ENCODE results near the gene GRIK4.
"Not testable (repeated sequence)": the region's sequence is repeated elsewhere in the genome, so short reads cannot be mapped to it uniquely, and the experiment has no call there.

GRIK4 gene

GRCh38 chr11:120611581-120611980 lies 100.0 kb downstream of the GRIK4 start:
- DNase-seq = no peak

- DNase-seq = no peak
Observed at GRCh38 chr11:120612513-120613263, 101.1 kb downstream of the GRIK4 start.

GRCh38 chr11:120613264-120614226 lies 102.0 kb downstream of the GRIK4 start:
- DNase-seq = no peak

- DNase-seq = no peak
Observed at GRCh38 chr11:120615391-120615790, 103.8 kb downstream of the GRIK4 start.

GRCh38 chr11:120618399-120618798 lies 106.9 kb downstream of the GRIK4 start:
- no peak for DNase-seq

- DNase-seq = no peak
Observed at GRCh38 chr11:120622189-120622875, 110.8 kb downstream of the GRIK4 start.

GRCh38 chr11:120624992-120625391 lies 113.4 kb downstream of the GRIK4 start:
- DNase-seq = not testable (repeated sequence)

GRCh38 chr11:120625565-120625964 lies 114.0 kb downstream of the GRIK4 start:
- DNase-seq = no peak

GRCh38 chr11:120626791-120627190 lies 115.2 kb downstream of the GRIK4 start:
- no peak for DNase-seq

DNA sequence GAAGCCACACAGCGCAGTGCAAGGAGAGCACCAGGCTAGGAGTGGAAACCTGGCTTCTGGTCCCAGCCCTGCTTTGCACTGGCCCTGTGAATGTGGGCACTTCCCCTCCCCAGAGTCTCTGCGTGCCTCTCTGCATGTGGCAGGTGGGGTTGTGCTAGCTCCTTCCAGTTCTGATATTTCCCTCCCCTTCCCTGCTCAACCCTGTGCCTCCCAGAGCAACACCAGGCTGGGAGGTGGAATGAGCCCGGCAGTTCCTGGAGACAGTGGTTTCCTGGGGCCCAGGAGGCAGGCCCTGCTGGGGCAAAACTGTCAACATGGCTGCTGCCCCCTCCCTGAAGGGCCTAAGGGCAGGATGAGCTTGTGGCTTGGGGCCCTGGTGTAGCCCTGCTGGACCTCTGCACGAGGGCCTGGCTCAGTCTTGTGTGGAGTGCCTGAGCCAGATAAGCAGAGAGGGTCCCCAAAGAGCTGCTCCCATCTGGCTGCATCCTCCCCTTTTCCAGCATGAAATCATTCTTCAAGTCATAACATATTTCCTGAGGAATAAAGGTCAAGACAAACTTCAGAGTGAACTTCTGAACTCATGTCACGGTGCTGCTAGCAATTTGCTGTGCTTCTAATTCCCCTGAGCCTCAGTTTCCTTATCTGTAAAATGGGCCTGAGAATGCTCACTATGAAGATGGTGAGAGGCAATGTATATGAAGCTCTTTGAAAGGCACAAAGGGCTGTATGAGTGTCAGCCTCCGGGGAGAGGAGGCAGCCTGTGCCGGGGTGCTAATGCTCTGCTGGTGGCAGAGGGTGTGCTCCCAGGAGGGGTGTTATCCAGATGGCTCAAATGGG lies 116.0 kb downstream of the GRIK4 start:
- no peak for DNase-seq

GRCh38 chr11:120629407-120630080 lies 118.0 kb downstream of the GRIK4 start:
- no peak for DNase-seq

GRCh38 chr11:120630122-120630521 lies 118.6 kb downstream of the GRIK4 start:
- DNase-seq = no peak

GRCh38 chr11:120632579-120632978 lies 121.0 kb downstream of the GRIK4 start:
- DNase-seq = no peak

GRCh38 chr11:120633616-120634393 lies 122.3 kb downstream of the GRIK4 start:
- DNase-seq = no peak

DNA sequence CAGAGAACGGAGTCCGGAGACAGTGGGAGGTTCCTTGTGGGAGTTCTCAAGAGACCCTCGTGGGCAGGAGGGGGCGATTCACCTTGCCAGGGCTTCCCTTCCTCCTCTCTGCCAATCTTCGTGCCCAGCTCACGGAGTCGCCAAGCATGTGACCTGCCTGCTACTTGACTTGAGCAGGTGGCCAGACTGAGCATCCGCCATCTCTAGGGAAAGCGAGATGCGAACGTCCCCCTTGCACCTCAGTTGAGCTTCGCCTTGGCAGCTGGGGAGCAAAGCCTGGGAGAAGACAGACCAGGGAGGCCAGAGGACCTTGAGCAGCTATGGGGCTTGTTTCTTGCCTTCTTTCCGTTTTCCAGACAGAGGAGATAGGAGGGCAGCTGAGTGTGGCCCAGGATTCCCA lies 123.2 kb downstream of the GRIK4 start:
- no peak for DNase-seq

DNA sequence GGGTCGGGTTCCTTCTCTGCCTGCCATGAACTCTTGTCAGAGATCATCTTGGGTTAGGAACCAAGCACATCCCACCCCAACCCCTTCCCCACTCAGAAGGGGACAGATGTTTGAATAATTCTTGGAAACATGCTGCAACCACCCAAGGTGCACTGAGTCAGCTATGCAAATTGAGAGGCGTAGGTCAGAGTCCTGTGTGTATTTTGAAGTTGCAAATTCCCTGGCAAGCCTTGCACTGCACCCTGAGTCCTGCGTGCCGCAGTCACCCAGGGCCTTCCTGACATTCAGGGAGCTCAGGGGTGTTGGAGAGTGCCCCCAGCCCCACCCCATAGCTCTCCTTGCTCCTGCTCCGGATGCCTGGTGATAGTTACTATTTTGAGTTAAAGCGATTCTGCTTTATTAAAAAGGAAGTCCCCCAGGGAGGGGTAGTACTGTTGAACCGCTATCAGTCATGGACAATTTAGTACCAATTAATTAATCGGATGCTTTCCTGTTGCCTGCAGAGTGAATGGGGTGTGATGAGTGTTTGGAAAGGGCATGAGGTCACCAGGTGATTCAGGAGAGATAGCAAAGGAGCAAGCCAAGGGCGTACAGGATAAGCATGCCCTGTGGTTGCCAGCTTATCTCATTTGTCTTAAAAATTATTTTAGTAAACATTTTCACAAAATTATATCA lies 123.7 kb downstream of the GRIK4 start:
- no peak for DNase-seq

GRCh38 chr11:120637131-120637530 lies 125.6 kb downstream of the GRIK4 start:
- no peak for DNase-seq

GRCh38 chr11:120642196-120642894 lies 130.8 kb downstream of the GRIK4 start:
- DNase-seq = no peak

DNA sequence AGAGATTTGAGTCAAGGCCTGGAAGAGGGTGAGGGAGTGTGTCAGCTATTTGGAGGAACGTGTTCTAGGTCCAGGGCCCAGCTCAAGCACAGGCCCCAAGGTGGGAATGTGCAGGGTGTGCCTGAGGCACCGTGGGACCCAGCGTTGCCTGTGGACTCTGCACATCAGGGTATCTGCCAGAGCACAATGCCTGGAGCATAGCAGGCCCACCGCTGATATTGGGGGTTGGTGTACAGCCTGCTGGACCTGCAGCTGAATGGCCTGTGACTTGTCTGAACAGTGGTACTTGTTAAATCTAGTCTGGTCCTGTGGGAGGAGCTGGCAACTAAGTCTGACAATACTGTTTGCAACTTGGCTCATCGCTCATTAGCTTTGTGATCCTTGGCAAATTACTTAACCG lies 131.7 kb downstream of the GRIK4 start:
- no peak for DNase-seq

GRCh38 chr11:120645639-120646038 lies 134.1 kb downstream of the GRIK4 start:
- no peak for DNase-seq

All from SW 1271 (cell line).